Adrenal gland (tissue), 12 donors: ENCODE results near the gene MYADML2. TPM values are rescaled to one million over a fixed set of nuclear protein-coding genes. Genes with fewer than 3 reads are reported as not detected.
A peak's percentile ranks its signal among the peaks of the same experiment; 100 is the strongest.

Source experiments
- DNase-seq, 7 donors: peaks; one replicate each; pipeline ENCODE4 v3.0.0-alpha.2; 2019 to 2020
- H3K27ac ChIP-seq, 5 donors: fragments of 200-600 bp; sonication (generic) in 4 of 5; 1 replicate in 3 of 5; 2 replicates in 2 of 5; pipeline versions ENCODE4 v1.5.1 to v1.8.0; 2016 to 2020; ENCODE audit warnings: mild to moderate bottlenecking in 1 of 5
- H3K27me3 ChIP-seq: fragments of 200-600 bp; 2 replicates; pipeline ENCODE4 v1.8.0; 2021
- H3K36me3 ChIP-seq, 2 donors: fragments of 200-600 bp; replicated peaks in 1 of 2; 1 replicate in 1 of 2; 2 replicates in 1 of 2; pipeline versions ENCODE4 v1.5.1 to v1.8.0; 2018 to 2022
- H3K4me1 ChIP-seq, 2 donors: fragments of 200-600 bp; replicated peaks in 1 of 2; 1 replicate in 1 of 2; 2 replicates in 1 of 2; pipeline versions ENCODE4 v1.5.1 to v1.8.0; 2018 to 2021
- H3K4me3 ChIP-seq, 4 donors: fragments of 200-600 bp; sonication (generic) in 3 of 4; one replicate each; pipeline ENCODE4 v1.5.1; 2016 to 2018
- H3K9me3 ChIP-seq, 3 donors: fragments of 200-600 bp; sonication (generic) in 1 of 3; replicated peaks in 1 of 3; 1 replicate in 2 of 3; 2 replicates in 1 of 3; pipeline versions ENCODE4 v1.5.1 to v1.8.0; 2016 to 2021
- POLR2A ChIP-seq, 2 donors: fragments of 450-650 bp; IDR thresholded peaks; one replicate each; pipeline ENCODE4 v1.6.1; 2017; ENCODE audit warnings: antibody characterized with exemption in 2 of 2, mild to moderate bottlenecking in 2 of 2, moderate library complexity in 1 of 2
- WGBS, 4 donors: extraction: QIAGEN DNeasy Blood & Tissue Kit in 2 of 4; methylation state at CpG; one replicate each; pipeline versions ENCODE4 v1.1.5 to v1.1.7; 2013 to 2017; 5-methylcytosine and 5-hydroxymethylcytosine counted together
- intact Hi-C, 2 donors: fragments of 100-400 bp; cut with DNase I; formaldehyde crosslinking; loops; one replicate each; pipeline versions ENCODE4 v1.14.1 to v1.15.0; 2022 to 2023
- polyA plus RNA-seq, 3 donors: library from polyadenylated mRNA; stranded (reverse); fragments of 200-250 nt in 2 of 3; fragments of 350-450 nt in 1 of 3; fragmentation: Illumina TruSeq in 1 of 3; extraction: RNeasy Lipid Tissue Mini Kit (QIAGEN cat#74804) in 1 of 3; gene quantifications; one replicate each; pipeline ENCODE4 v1.2.3, GENCODE V29; 2013 to 2014
- total RNA-seq, 9 donors: library from RNA; depleted of rRNA in 4 of 9; stranded (reverse); fragments of >200 nt in 4 of 9; fragments of 120-200 nt in 1 of 9; fragmentation: NEBNext Ultra II Directional in 1 of 9; extraction: Animal tissue kit (Norgen Biotek cat#: 25700) in 1 of 9; gene quantifications; one replicate each; pipeline versions ENCODE4 v1.1.0 to v1.2.4, GENCODE V29; 2013 to 2023
- TF ChIP-seq, protein P1 (sequence below), 6 experiments: fragments of 450-650 bp in 4 of 6; fragments of 200-600 bp in 2 of 6; sonication (generic) in 1 of 6; IDR thresholded peaks; 1 replicate in 5 of 6; 2 replicates in 1 of 6; pipeline versions ENCODE4 v1.5.1 to v1.8.0; 2016 to 2021; ENCODE audit warnings: antibody characterized with exemption in 6 of 6, mild to moderate bottlenecking in 2 of 6, moderate library complexity in 1 of 6
- donor health status: healthy with polysubstance abuse.
- donor health status: Bipolar disorder and iron deficiency.
- donor health status: DM: yes; HTN: yes; CAD: no.
- donor health status: DM: no; HTN: no; CAD: no.
- donor health status: DM: no; HTN: no; CAD: no.
- donor health status: DM: yes; HTN: yes; CAD: no.

The MYADML2 gene
- total and polyA plus RNA-seq, 12 donors = not detected

DNA sequence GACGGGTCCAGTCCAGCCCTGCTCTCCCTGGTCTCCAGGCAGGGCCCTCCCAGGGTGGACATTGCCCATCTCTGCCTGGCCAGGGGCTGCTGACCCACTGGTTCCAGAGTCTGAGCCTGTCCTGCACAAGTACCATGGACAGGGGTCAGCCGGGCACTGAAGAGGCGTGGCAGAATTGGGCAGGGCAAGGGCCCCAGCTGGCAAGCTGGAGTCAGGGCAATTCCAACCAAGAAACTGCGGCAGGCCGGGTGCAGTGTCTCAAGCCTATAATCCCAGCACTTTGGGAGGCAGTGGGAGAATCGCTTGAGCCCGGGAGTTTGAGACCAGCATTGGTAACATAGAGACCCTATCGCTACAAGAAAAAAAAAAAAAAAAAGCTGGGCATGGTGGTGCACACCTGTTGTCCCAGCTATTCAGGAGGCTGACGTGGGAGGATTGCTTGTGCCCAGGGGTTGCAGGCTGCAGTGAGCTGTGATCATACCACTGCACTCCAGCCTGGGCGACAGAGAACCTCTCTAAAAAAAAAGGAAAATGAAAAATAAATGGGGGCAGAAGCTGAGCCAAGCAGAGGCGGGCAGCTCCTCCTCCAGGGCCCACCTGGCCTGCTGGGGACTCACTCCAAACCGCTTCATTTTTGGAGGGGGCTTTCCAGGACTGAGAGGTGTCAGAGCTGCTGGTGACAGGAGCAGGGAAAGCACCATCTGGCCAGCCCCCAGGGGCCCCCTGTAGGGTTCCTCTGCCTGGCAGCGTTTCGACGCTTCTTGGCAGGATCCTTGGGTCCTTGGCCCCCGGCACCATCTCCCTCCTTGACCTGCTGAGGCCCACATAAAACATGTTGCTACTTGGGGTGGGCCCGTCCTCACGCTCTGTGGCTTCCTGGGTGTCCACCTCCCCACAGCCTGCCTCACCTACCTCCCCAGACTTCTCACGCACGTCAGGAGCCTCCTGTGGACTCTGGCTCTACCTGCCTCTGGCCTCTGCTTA, 16.6 kb downstream of the MYADML2 start:
- H3K27ac ChIP-seq = no peak overlapping the region
- H3K9me3 ChIP-seq = no peaks in the 10 kb centered on the region
- no peaks in the 10 kb centered on the region for H3K36me3 ChIP-seq
- 65 to 79% (median 70%) methylated on average over 18 to 20 of the region's 20 CpGs for WGBS, 4 donors
- H3K27me3 ChIP-seq = no peaks in the 10 kb centered on the region
- TF ChIP-seq, protein P1, sequence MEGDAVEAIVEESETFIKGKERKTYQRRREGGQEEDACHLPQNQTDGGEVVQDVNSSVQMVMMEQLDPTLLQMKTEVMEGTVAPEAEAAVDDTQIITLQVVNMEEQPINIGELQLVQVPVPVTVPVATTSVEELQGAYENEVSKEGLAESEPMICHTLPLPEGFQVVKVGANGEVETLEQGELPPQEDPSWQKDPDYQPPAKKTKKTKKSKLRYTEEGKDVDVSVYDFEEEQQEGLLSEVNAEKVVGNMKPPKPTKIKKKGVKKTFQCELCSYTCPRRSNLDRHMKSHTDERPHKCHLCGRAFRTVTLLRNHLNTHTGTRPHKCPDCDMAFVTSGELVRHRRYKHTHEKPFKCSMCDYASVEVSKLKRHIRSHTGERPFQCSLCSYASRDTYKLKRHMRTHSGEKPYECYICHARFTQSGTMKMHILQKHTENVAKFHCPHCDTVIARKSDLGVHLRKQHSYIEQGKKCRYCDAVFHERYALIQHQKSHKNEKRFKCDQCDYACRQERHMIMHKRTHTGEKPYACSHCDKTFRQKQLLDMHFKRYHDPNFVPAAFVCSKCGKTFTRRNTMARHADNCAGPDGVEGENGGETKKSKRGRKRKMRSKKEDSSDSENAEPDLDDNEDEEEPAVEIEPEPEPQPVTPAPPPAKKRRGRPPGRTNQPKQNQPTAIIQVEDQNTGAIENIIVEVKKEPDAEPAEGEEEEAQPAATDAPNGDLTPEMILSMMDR (IDR thresholded peaks at IDR 0.05) = no peak
- TF ChIP-seq POLR2A (IDR thresholded peaks at IDR 0.05) = no peak
- intact Hi-C loops = no loop called here
- no peak for DNase-seq
- H3K4me1 ChIP-seq = peaks cover 13 to 15% of the 10 kb centered on the region in 2 donors
- H3K4me3 ChIP-seq = no peak overlapping the region

DNA sequence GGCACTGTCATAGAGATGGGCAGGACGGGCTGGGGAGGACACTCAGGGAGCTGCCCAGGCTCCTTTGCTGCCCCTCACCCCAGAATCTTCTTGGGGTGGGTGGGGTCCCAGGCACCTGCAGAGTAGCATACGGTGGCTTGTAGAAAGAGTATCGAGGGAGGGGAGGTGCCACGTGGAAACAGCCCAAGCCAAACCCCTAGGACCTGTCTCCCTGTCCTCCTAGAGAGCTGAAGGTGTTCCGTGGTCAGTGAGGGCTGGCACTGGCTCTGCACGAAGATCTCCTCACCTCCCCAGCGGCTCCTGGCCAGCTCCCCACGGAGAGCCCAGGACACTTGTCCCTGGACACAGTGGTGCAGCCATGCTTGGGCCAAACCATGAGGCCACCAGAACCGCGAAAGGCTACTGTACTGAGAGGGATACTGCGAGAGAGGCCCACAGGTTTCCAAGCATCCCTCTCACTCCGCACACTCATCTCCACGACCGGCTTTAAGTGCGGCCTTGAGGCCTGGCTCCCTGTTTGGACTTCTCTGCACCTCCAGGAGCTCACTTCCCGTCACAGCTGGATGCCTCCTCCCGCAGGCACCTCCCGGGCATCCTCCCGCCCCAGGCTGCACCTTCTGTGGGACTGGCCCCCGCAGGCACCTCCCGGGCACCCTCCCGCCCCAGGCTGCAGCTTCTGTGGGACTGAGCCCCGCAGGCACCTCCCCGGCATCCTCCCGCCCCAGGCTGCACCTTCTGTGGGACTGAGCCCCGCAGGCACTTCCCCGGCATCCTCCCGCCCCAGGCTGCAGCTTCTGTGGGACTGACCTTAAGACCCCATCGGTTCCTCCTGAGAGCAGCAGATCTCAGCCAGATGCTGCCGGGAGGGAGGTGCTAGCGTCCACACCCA, 17.5 kb downstream of the MYADML2 start:
- no peak overlapping the region for H3K4me3 ChIP-seq
- 91 to 95% (median 91%) methylated on average over 8 to 31 of the region's 31 CpGs for WGBS, 4 donors

DNA sequence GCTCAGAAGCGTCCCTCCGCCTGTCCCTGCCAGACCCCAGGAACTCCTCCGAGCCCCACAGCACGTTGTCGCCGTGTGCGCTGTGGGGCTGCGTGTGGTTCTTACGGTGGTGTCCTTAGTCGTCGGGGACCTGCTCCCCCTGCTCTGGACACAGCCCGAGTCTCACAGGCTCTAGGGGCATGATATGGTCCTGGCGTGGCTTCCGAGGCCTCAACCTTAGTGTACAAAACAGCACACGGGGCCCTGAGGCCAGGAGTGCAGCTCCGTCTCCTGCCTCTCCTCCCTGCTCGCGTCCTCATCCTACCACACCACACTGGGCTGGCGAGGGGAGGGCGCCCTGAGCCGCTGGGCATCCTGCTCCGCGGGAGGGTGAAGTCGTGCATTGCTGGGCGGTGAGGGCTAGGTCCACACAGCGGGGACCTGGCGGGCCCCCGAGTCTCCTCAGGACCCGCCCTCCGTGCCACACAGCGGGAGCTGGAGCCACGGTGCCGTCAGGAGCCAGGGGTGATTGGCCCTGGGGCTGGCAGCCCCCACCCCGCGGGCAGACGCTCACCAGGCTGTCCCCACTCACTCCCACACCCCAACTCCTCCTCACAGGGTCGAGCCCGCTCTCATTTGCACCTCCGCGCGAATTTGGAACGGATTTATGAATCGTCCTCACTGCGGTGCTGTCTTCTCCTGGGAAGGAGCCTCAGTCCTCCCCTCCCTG, 18.3 kb downstream of the MYADML2 start:
- Histone ChIP-seq H3K9me3 (no peaks in the 10 kb centered on the region), H3K36me3 (no peaks in the 10 kb centered on the region), H3K4me1 (peaks cover 26 to 30% of the 10 kb centered on the region in 2 donors), H3K4me3 (peak overlapping the region in 1 of 4 donors; percentile 100), H3K27me3 (no peaks in the 10 kb centered on the region), H3K27ac (no peak overlapping the region)
- intact Hi-C loops = no loop called here
- TF ChIP-seq POLR2A (IDR thresholded peaks at IDR 0.05) = no peak
- TF ChIP-seq, protein P1 (IDR thresholded peaks at IDR 0.05) = no peak
- DNase-seq = no peak
- WGBS, 4 donors = 39 to 67% (median 48%) methylated on average over 4 to 44 of the region's 44 CpGs

More for the DNA sequence above, 17.5 kb downstream of the MYADML2 start:
- TF ChIP-seq, protein P1 (IDR thresholded peaks at IDR 0.05) = no peak
- intact Hi-C loops = no loop called here
- Histone ChIP-seq H3K4me1 (peaks cover 18 to 22% of the 10 kb centered on the region in 2 donors), H3K27ac (no peak overlapping the region), H3K36me3 (no peaks in the 10 kb centered on the region), H3K9me3 (no peaks in the 10 kb centered on the region), H3K27me3 (no peaks in the 10 kb centered on the region)
- no peak for DNase-seq
